OCI-LY7 (cell line): ENCODE results near the gene GNG7. TPM values are rescaled to one million over a fixed set of nuclear protein-coding genes. Genes with fewer than 3 reads are reported as not detected.

ENCODE experiments used
- BruUV-seq: library from RNA; stranded (reverse); fragments of 400-500 nt; replicated peaks from 2 replicates; lab custom pipeline; 2021; lab: Mats Ljungman, UMichigan
- CTCF ChIA-PET: fragments of 300-600 bp; sonication (Branson Sonifier 250); formaldehyde crosslinking; loops from one replicate; lab custom pipeline; 2022; ENCODE audit warnings: antibody characterized with exemption; ENCODE audit not compliant: unreplicated experiment; lab: Charles Lee
- POLR2A ChIA-PET: fragments of 300-600 bp; sonication (Branson Sonifier 250); formaldehyde crosslinking; loops from one replicate; lab custom pipeline; 2022; ENCODE audit warnings: antibody characterized with exemption; lab: Charles Lee
- DNase-seq: peaks from one replicate; pipeline ENCODE4 v3.0.0-alpha.2; 2015; ENCODE audit warnings: low spot score
- H2AFZ ChIP-seq: fragments of 200-600 bp; sonication (generic), shearing (Covaris generic); 2 replicates; pipeline ENCODE4 v1.6.1; 2014; ENCODE audit warnings: mild to moderate bottlenecking, antibody characterized with exemption, low read length, moderate library complexity
- H3K27ac ChIP-seq: fragments of 200-600 bp; sonication (generic); 2 replicates; pipeline ENCODE4 v1.5.1; 2014; ENCODE audit warnings: mixed run types, low read depth, mild to moderate bottlenecking, moderate library complexity, low read length, inconsistent platforms; ENCODE audit not compliant: poor library complexity, severe bottlenecking
- H3K36me3 ChIP-seq: fragments of 200-600 bp; sonication (generic); 2 replicates; pipeline ENCODE4 v1.6.1; 2014; ENCODE audit warnings: mild to moderate bottlenecking, antibody characterized with exemption, low read length, moderate library complexity, mixed read lengths; ENCODE audit not compliant: insufficient read depth
- H3K4me1 ChIP-seq: fragments of 200-600 bp; sonication (generic); 2 replicates; pipeline ENCODE4 v1.5.1; 2014; ENCODE audit warnings: mild to moderate bottlenecking, low read length; ENCODE audit not compliant: insufficient read depth, poor library complexity, severe bottlenecking
- H3K4me2 ChIP-seq: fragments of 200-600 bp; sonication (generic); 2 replicates; pipeline ENCODE4 v1.6.1; 2014; ENCODE audit warnings: mild to moderate bottlenecking, low read length
- H3K4me3 ChIP-seq: fragments of 200-600 bp; sonication (generic); 2 replicates; pipeline ENCODE4 v1.5.1; 2014; ENCODE audit warnings: mild to moderate bottlenecking, low read depth, low read length; ENCODE audit not compliant: poor library complexity, severe bottlenecking
- H3K79me2 ChIP-seq: fragments of 200-600 bp; sonication (generic); 2 replicates; pipeline ENCODE4 v1.6.1; 2016; ENCODE audit warnings: low read depth, mild to moderate bottlenecking, low read length, moderate library complexity, mixed read lengths; ENCODE audit not compliant: insufficient read depth
- H3K9me2 ChIP-seq: fragments of 200-600 bp; sonication (generic); 2 replicates; pipeline ENCODE4 v1.6.1; 2016; ENCODE audit warnings: mild to moderate bottlenecking, low read length, mixed read lengths; ENCODE audit not compliant: insufficient read depth
- H3K9me3 ChIP-seq: fragments of 200-600 bp; sonication (generic); 2 replicates; pipeline ENCODE4 v1.6.1; 2014; ENCODE audit warnings: mild to moderate bottlenecking, mixed run types, low read length, mixed read lengths
- H4K20me1 ChIP-seq: fragments of 200-600 bp; sonication (generic); 2 replicates; pipeline ENCODE4 v1.6.1; 2014; ENCODE audit warnings: mild to moderate bottlenecking, antibody characterized with exemption, low read length, moderate library complexity, mixed read lengths; ENCODE audit not compliant: insufficient read depth
- EZH2phosphoT487 ChIP-seq: fragments of 200-600 bp; sonication (generic); IDR thresholded peaks from 2 replicates; pipeline ENCODE4 v1.6.1; 2018; ENCODE audit warnings: low read depth, borderline replicate concordance, mild to moderate bottlenecking, mixed run types, antibody characterized with exemption, low read length, moderate library complexity, mixed read lengths
- intact Hi-C: fragments of 100-400 bp; cut with micrococcal nuclease; formaldehyde crosslinking; loops from one replicate; pipeline ENCODE4 v1.10.0; 2022; ENCODE audit not compliant: unreplicated experiment
- total RNA-seq, 2 experiments: library from RNA; depleted of rRNA in 1 of 2; stranded (reverse); fragments of >200 nt in 1 of 2; shearing (Covaris generic) in 1 of 2; gene quantifications; 2 replicates each; pipeline ENCODE4 v1.2.3, GENCODE V29; 2014 to 2022
- TF ChIP-seq, protein P1 (sequence below): fragments of 200-600 bp; sonication (generic); conservative IDR thresholded peaks from 2 replicates; pipeline ENCODE4 v1.5.1; 2014; ENCODE audit warnings: mild to moderate bottlenecking, antibody characterized with exemption, low read length, moderate library complexity, mixed read lengths

The GNG7 gene
- total RNA-seq, 2 experiments from 2014 or later = 13.9 to 15.3 TPM

DNA sequence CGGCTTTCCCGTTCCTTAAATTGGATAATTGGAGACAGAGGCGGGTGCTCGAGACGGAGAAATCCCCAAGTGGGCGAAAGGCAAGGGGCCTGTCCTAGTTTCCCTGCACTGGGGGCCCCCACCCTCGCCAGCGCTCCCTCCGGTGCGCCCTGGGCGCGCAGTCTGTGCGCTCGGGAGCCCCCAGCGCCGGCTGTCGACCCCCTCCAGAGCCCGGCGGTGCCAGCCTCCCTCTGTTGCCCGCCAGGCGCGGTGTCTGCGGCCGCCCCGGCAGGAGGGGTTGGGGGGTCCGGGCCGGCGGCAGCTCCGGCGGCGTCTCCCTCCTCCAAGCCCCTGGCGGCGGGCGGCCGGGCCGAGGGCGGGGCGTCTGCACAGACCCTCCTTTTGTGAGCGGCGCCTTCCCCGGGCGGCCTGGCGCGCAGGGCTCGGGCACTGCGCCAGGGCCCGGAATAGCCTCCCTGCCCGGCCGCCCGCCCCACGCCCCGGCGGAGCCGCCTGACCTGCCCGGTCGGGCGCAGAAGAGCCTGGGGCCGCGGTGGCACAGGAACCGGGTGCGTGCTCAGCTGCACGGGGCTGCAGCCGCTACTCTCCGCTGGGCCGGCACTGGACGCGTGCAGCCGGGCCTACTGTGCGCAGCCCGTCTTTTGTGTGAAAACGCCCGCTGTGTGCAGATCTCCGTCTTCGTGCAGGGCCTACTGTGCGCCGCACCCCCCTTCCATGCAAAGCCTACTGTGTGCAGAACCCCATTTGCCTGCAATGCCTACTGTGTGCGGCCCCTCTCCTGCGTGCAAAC lies 213.4 kb downstream of the GNG7 start:
- intact Hi-C loops = no loop called here
- ChIA-PET POLR2A (interaction anchor here (0.6 to 1.1 kb wide), 2 partner anchors 64 to 116 kb away, joined by 3 to 4 read pairs; no protein-coding TSS in a partner anchor), CTCF (no interaction called here)
- peak overlapping the region; percentile 40 for H3K4me2 ChIP-seq
- peak overlapping the region; percentile 37 for H3K4me3 ChIP-seq
- H3K27ac ChIP-seq = no peak overlapping the region
- H3K9me2 ChIP-seq = no peaks in the 10 kb centered on the region
- no peaks in the 10 kb centered on the region for H4K20me1 ChIP-seq
- peak; percentile 68 for DNase-seq
- no peaks in the 10 kb centered on the region for H3K79me2 ChIP-seq
- H3K4me1 ChIP-seq = peaks cover 84% of the 10 kb centered on the region
- no peaks in the 10 kb centered on the region for H3K36me3 ChIP-seq
- H2AFZ ChIP-seq = peak overlapping the region; percentile 47; the same call in 1 of the 2 replicates
- H3K9me3 ChIP-seq = peaks cover 17% of the 10 kb centered on the region; the same call in 1 of the 2 replicates
- TF ChIP-seq, protein P1, sequence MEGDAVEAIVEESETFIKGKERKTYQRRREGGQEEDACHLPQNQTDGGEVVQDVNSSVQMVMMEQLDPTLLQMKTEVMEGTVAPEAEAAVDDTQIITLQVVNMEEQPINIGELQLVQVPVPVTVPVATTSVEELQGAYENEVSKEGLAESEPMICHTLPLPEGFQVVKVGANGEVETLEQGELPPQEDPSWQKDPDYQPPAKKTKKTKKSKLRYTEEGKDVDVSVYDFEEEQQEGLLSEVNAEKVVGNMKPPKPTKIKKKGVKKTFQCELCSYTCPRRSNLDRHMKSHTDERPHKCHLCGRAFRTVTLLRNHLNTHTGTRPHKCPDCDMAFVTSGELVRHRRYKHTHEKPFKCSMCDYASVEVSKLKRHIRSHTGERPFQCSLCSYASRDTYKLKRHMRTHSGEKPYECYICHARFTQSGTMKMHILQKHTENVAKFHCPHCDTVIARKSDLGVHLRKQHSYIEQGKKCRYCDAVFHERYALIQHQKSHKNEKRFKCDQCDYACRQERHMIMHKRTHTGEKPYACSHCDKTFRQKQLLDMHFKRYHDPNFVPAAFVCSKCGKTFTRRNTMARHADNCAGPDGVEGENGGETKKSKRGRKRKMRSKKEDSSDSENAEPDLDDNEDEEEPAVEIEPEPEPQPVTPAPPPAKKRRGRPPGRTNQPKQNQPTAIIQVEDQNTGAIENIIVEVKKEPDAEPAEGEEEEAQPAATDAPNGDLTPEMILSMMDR = no peak
- TF ChIP-seq EZH2phosphoT487 = no peak
- no TSS peak for BruUV-seq

DNA sequence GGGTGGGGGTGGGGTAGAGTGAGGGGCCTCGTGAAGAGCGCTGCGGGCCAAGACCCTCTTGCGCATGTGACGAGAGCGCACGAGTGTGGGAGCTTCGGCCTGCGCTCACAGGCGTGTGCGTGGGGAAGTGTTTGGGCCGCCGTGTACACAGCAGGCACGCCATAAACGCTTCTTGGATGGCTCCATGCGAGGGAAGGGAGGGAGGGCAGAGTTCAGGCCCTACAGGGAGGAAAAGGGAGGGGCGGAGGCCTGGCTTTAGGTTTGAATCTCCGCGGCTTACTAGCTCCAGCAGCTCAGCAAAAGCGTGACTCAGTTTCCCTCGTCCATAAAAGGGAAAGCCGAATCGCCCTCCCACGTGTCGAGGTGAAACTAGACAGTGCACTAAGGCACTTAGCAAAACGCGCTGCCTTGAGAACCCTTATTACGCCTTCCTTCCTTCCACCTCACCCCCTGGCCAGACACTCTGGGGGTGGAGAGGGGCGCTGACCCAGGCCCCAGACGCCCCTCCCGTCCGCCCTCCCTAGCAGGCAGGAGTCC lies 214.0 kb downstream of the GNG7 start:
- H3K27ac ChIP-seq = no peak overlapping the region
- peak overlapping the region; percentile 40 for H3K4me2 ChIP-seq
- no peaks in the 10 kb centered on the region for H3K79me2 ChIP-seq
- H2AFZ ChIP-seq = peak overlapping the region; percentile 47; the same call in 1 of the 2 replicates
- intact Hi-C loops = no loop called here
- H3K36me3 ChIP-seq = no peaks in the 10 kb centered on the region
- ChIA-PET POLR2A (interaction anchor here (0.6 to 1.1 kb wide), 3 partner anchors 64 to 127 kb away, joined by 3 to 4 read pairs (median 4); no protein-coding TSS in a partner anchor), CTCF (interaction anchor here (0.6 kb wide), 1 partner anchor 252 kb away, joined by 3 read pairs; the partner anchor contains the start of gene PLEKHJ1)
- H3K9me2 ChIP-seq = no peaks in the 10 kb centered on the region
- no peak for DNase-seq
- no peaks in the 10 kb centered on the region for H4K20me1 ChIP-seq
- BruUV-seq = no TSS peak
- peaks cover 77% of the 10 kb centered on the region for H3K4me1 ChIP-seq
- peak overlapping the region; percentile 37 for H3K4me3 ChIP-seq
- TF ChIP-seq, protein P1 = no peak
- TF ChIP-seq EZH2phosphoT487 = no peak
- H3K9me3 ChIP-seq = peaks cover 19% of the 10 kb centered on the region; the same call in 1 of the 2 replicates
